ENCODE data around the gene MYO10. TPM values are rescaled to one million over a fixed set of nuclear protein-coding genes. Genes with fewer than 3 reads are reported as not detected.

The MYO10 gene
- total RNA-seq, 2 donors from 2014 or later = 24.7 to 77.0 TPM

GRCh38 chr5:16735101-16736060 is 200.7 kb downstream of the MYO10 start:
- no peak for TF ChIP-seq POLR2A (IDR thresholded peaks at IDR 0.05)
- no peak for TF ChIP-seq CTCF (IDR thresholded peaks at IDR 0.05)
- no peak for TF ChIP-seq POLR2AphosphoS5 (IDR thresholded peaks at IDR 0.05)

GRCh38 chr5:16733331-16734006 is 202.6 kb downstream of the MYO10 start:
- no peaks in the 10 kb centered on the region for H3K4me1 ChIP-seq (replicated peaks)
- H3K36me3 ChIP-seq = no peaks in the 10 kb centered on the region
- no peaks in the 10 kb centered on the region for H3K9me3 ChIP-seq
- intact Hi-C loops (cut with DNase I) = no loop called here
- DNase-seq (ENCODE audit: low spot score) = no peak
- H3K27ac ChIP-seq = no peak overlapping the region
- no peak overlapping the region for H3K4me3 ChIP-seq
- H3K27me3 ChIP-seq (replicated peaks; ENCODE audit: insufficient read depth) = no peaks in the 10 kb centered on the region
- WGBS = 85% methylated on average over 12 of the region's 12 CpGs
- TF ChIP-seq CTCF (IDR thresholded peaks at IDR 0.05) (no peak), POLR2AphosphoS5 (IDR thresholded peaks at IDR 0.05) (no peak), POLR2A (IDR thresholded peaks at IDR 0.05) (no peak)

More at GRCh38 chr5:16735101-16736060, 200.7 kb downstream of the MYO10 start:
- peak overlapping the region; percentile 4 to 50 for H3K27ac ChIP-seq
- WGBS = 54% methylated on average over 15 of the region's 15 CpGs
- no peaks in the 10 kb centered on the region for H3K27me3 ChIP-seq (replicated peaks; ENCODE audit: insufficient read depth)
- no peaks in the 10 kb centered on the region for H3K9me3 ChIP-seq
- no peak for DNase-seq (ENCODE audit: low spot score)
- H3K36me3 ChIP-seq = no peaks in the 10 kb centered on the region
- H3K4me3 ChIP-seq = no peak overlapping the region
- H3K4me1 ChIP-seq (replicated peaks) = no peaks in the 10 kb centered on the region
- intact Hi-C loops (cut with DNase I) = no loop called here

- Histone ChIP-seq H3K36me3 (no peaks in the 10 kb centered on the region), H3K4me1 (replicated peaks) (no peaks in the 10 kb centered on the region), H3K9me3 (no peaks in the 10 kb centered on the region), H3K27me3 (replicated peaks; ENCODE audit: insufficient read depth) (no peaks in the 10 kb centered on the region), H3K27ac (no peak overlapping the region), H3K4me3 (no peak overlapping the region)
- intact Hi-C loops (cut with DNase I) = no loop called here
- WGBS = 89% methylated on average over 5 of the region's 5 CpGs
- TF ChIP-seq CTCF (IDR thresholded peaks at IDR 0.05) = no peak
- no peak for TF ChIP-seq POLR2A (IDR thresholded peaks at IDR 0.05)
- no peak for TF ChIP-seq POLR2AphosphoS5 (IDR thresholded peaks at IDR 0.05)
- DNase-seq (ENCODE audit: low spot score) = no peak
Observed at GRCh38 chr5:16732356-16732755, 203.7 kb downstream of the MYO10 start.

- H3K27me3 ChIP-seq (replicated peaks; ENCODE audit: insufficient read depth) = no peaks in the 10 kb centered on the region
- TF ChIP-seq POLR2AphosphoS5 (IDR thresholded peaks at IDR 0.05) (peak; percentile 48), POLR2A (IDR thresholded peaks at IDR 0.05) (no peak), CTCF (IDR thresholded peaks at IDR 0.05) (no peak)
- 26% methylated on average over 11 of the region's 11 CpGs for WGBS
- no peaks in the 10 kb centered on the region for H3K4me1 ChIP-seq (replicated peaks)
- no peak overlapping the region for H3K27ac ChIP-seq
- intact Hi-C loops (cut with DNase I) = no loop called here
- H3K4me3 ChIP-seq = no peak overlapping the region
- H3K9me3 ChIP-seq = no peaks in the 10 kb centered on the region
- H3K36me3 ChIP-seq = no peaks in the 10 kb centered on the region
- DNase-seq (ENCODE audit: low spot score) = peak; percentile 51
Observed at GRCh38 chr5:16727755-16728325, 208.2 kb downstream of the MYO10 start.
